Measurements from ENCODE around the gene PPP2R3A. TPM values are rescaled to one million over a fixed set of nuclear protein-coding genes. Genes with fewer than 3 reads are reported as not detected.

Gene PPP2R3A
- total and polyA plus RNA-seq, 9 of the 15 experiments (the other 6 are each of a cell fraction or from before 2014, with no cell fraction given): 0.10 to 0.50 (median 0.24) TPM

DNA sequence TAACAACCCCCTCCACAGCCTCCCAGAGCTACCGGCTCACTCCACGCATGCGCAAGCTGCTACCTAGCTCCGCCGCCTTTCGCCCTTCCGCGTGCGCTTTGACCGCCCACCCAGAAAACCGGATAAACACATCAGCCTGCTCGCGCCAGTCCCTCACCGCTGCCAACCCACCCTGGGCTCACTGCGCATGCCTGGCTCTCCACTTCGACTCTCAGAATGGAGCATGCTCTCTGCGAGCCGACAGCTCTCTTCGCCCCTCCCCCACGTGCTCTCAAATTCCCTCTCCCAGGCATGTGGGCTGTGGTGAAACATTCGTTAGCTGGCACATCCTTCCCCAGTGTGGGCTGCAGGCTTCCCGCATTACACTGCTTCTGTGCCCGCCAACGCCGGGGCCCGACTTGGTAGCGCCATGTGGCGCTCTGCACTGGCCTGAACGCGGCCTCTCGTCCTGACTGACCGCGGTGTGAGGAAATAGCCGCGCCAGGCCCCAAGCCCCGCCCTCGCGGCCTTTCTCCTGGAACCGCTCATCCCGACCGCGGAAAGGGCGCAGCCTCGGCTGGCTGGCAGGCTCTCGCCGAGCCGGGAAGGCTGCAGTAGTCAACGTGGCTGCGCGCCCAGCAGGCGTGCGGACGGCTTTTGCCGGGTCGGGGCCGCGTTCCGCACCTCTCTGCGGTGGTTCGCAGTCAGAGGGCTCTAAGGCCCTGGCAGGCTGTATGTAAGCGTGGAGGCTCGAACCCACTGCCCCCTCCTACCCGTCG is 231.1 kb downstream of the PPP2R3A start (continued):
- TF ChIP-seq, protein P1, sequence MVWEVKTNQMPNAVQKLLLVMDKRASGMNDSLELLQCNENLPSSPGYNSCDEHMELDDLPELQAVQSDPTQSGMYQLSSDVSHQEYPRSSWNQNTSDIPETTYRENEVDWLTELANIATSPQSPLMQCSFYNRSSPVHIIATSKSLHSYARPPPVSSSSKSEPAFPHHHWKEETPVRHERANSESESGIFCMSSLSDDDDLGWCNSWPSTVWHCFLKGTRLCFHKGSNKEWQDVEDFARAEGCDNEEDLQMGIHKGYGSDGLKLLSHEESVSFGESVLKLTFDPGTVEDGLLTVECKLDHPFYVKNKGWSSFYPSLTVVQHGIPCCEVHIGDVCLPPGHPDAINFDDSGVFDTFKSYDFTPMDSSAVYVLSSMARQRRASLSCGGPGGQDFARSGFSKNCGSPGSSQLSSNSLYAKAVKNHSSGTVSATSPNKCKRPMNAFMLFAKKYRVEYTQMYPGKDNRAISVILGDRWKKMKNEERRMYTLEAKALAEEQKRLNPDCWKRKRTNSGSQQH (CRISPR knock-in tag; IDR thresholded peaks at IDR 0.05): no peak
- TF ChIP-seq NCOA4 (IDR thresholded peaks at IDR 0.05; ENCODE audit: partially characterized antibody): no peak
- TF ChIP-seq HDAC6 (IDR thresholded peaks at IDR 0.05; ENCODE audit: low read depth, low read length): no peak
- TF ChIP-seq ZNF184 (CRISPR knock-in tag; IDR thresholded peaks at IDR 0.05): no peak
- TF ChIP-seq NFYB (IDR thresholded peaks at IDR 0.05; ENCODE audit: extremely low read depth, insufficient read length): no peak
- no peak for TF ChIP-seq ILK (tag; IDR thresholded peaks at IDR 0.05; ENCODE audit: borderline replicate concordance, low read depth)
- TF ChIP-seq PYGO2 (tag; IDR thresholded peaks at IDR 0.05): no peak
- TF ChIP-seq, protein P2, sequence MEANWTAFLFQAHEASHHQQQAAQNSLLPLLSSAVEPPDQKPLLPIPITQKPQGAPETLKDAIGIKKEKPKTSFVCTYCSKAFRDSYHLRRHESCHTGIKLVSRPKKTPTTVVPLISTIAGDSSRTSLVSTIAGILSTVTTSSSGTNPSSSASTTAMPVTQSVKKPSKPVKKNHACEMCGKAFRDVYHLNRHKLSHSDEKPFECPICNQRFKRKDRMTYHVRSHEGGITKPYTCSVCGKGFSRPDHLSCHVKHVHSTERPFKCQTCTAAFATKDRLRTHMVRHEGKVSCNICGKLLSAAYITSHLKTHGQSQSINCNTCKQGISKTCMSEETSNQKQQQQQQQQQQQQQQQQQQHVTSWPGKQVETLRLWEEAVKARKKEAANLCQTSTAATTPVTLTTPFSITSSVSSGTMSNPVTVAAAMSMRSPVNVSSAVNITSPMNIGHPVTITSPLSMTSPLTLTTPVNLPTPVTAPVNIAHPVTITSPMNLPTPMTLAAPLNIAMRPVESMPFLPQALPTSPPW (CRISPR knock-in tag; IDR thresholded peaks at IDR 0.05): no peak
- TF ChIP-seq CC2D1A (IDR thresholded peaks at IDR 0.05): no peak
- TF ChIP-seq, protein P3, sequence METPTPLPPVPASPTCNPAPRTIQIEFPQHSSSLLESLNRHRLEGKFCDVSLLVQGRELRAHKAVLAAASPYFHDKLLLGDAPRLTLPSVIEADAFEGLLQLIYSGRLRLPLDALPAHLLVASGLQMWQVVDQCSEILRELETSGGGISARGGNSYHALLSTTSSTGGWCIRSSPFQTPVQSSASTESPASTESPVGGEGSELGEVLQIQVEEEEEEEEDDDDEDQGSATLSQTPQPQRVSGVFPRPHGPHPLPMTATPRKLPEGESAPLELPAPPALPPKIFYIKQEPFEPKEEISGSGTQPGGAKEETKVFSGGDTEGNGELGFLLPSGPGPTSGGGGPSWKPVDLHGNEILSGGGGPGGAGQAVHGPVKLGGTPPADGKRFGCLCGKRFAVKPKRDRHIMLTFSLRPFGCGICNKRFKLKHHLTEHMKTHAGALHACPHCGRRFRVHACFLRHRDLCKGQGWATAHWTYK (CRISPR knock-in tag; IDR thresholded peaks at IDR 0.05): peak; percentile 64; the same call in 1 of the 2 replicates
- TF ChIP-seq, protein P4, sequence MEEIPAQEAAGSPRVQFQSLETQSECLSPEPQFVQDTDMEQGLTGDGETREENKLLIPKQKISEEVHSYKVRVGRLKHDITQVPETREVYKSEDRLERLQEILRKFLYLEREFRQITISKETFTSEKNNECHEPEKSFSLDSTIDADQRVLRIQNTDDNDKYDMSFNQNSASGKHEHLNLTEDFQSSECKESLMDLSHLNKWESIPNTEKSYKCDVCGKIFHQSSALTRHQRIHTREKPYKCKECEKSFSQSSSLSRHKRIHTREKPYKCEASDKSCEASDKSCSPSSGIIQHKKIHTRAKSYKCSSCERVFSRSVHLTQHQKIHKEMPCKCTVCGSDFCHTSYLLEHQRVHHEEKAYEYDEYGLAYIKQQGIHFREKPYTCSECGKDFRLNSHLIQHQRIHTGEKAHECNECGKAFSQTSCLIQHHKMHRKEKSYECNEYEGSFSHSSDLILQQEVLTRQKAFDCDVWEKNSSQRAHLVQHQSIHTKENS (CRISPR knock-in tag; IDR thresholded peaks at IDR 0.05): no peak
- peak; percentile 47 to 69; a peak in 2 of 4 replicates for TF ChIP-seq NONO (IDR thresholded peaks at IDR 0.05; ENCODE audit: low read depth in 2 of 2, low read length in 1 of 2)

Measured in K562 (cell line).